NT2/D1 (cell line): ENCODE data around the gene ASGR1.

Experiments
- SUZ12 ChIP-seq: IDR thresholded peaks from 2 replicates; pipeline ENCODE4 v1.6.1; 2011; ENCODE audit not compliant: insufficient read length, insufficient read depth; ENCODE audit errors: extremely low read depth
- YY1 ChIP-seq: IDR thresholded peaks from 2 replicates; pipeline ENCODE4 v1.6.1; 2011; ENCODE audit not compliant: insufficient read length, insufficient read depth
- ZNF274 ChIP-seq: IDR thresholded peaks from 2 replicates; pipeline ENCODE4 v1.6.1; 2011; ENCODE audit warnings: mild to moderate bottlenecking, low read depth, low read length

DNA sequence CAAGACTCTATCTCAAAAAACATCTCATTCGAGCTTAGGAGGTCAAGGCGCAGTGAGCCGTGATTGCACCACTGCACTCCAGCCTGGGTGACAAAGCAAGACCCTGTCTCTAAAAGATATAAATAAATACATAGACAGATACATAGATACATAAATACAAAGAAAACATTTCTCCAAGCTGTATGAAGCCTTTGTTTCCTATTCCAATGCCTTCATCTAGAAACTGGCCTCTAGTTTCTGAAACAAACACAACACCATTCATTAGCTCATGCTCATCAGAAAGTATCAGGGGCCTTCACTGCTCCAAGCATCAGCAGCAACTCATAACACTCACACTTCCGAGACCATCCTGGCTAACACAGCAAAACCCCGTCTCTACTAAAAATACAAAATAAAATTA is 54.2 kb downstream of the ASGR1 start:
- no peak for TF ChIP-seq SUZ12
- TF ChIP-seq ZNF274 = no peak
- TF ChIP-seq YY1 = no peak
